ENCODE measurements around the gene BTBD2. TPM values are rescaled to one million over a fixed set of nuclear protein-coding genes. Genes with fewer than 3 reads are reported as not detected.

BTBD2 gene
- total and polyA plus RNA-seq, 2 of the 13 experiments (the other 11 are each of a cell fraction or from before 2014, with no cell fraction given), result 28.1 to 45.3 TPM

- TF ChIP-seq, protein P1, sequence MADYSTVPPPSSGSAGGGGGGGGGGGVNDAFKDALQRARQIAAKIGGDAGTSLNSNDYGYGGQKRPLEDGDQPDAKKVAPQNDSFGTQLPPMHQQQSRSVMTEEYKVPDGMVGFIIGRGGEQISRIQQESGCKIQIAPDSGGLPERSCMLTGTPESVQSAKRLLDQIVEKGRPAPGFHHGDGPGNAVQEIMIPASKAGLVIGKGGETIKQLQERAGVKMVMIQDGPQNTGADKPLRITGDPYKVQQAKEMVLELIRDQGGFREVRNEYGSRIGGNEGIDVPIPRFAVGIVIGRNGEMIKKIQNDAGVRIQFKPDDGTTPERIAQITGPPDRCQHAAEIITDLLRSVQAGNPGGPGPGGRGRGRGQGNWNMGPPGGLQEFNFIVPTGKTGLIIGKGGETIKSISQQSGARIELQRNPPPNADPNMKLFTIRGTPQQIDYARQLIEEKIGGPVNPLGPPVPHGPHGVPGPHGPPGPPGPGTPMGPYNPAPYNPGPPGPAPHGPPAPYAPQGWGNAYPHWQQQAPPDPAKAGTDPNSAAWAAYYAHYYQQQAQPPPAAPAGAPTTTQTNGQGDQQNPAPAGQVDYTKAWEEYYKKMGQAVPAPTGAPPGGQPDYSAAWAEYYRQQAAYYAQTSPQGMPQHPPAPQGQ (CRISPR knock-in tag; IDR thresholded peaks at IDR 0.05; ENCODE audit: borderline replicate concordance), result no peak; the same call in 1 of the 2 replicates
- TF ChIP-seq STAT5B (CRISPR knock-in tag; IDR thresholded peaks at IDR 0.05) (no peak), ZBTB1 (CRISPR knock-in tag; IDR thresholded peaks at IDR 0.05; ENCODE audit: borderline replicate concordance) (no peak), ZNF503 (CRISPR knock-in tag; IDR thresholded peaks at IDR 0.05) (0 out of 2 replicates have a peak, but pooled peaks have one; percentile 14), KIAA2018 (CRISPR knock-in tag; IDR thresholded peaks at IDR 0.05; ENCODE audit: borderline replicate concordance) (no peak), RFXANK (CRISPR knock-in tag; IDR thresholded peaks at IDR 0.05) (no peak), CEBPG (CRISPR knock-in tag; IDR thresholded peaks at IDR 0.05) (peak; percentile 77), AHR (CRISPR knock-in tag; IDR thresholded peaks at IDR 0.05) (0 out of 2 replicates have a peak, but pooled peaks have one; percentile 31), ZNF782 (CRISPR knock-in tag; IDR thresholded peaks at IDR 0.05; ENCODE audit: borderline replicate concordance) (peak; percentile 68; the same call in 1 of the 2 replicates), NR2F1 (CRISPR knock-in tag; IDR thresholded peaks at IDR 0.05) (peak in 1 of 2 experiments; percentile 26; a peak in 2 of 4 replicates), BORCS8-MEF2B (CRISPR knock-in tag; IDR thresholded peaks at IDR 0.05) (peak; percentile 88), MTF1 (CRISPR knock-in tag; IDR thresholded peaks at IDR 0.05) (no peak), ESRRA (CRISPR knock-in tag; IDR thresholded peaks at IDR 0.05; ENCODE audit: low read depth) (peak; percentile 73; the same call in 1 of the 2 replicates), ZNF839 (CRISPR knock-in tag; IDR thresholded peaks at IDR 0.05; ENCODE audit: borderline replicate concordance) (no peak), MBNL3 (CRISPR knock-in tag; conservative IDR thresholded peaks at IDR 0.05) (no peak)
- TF ChIP-seq, protein P2, sequence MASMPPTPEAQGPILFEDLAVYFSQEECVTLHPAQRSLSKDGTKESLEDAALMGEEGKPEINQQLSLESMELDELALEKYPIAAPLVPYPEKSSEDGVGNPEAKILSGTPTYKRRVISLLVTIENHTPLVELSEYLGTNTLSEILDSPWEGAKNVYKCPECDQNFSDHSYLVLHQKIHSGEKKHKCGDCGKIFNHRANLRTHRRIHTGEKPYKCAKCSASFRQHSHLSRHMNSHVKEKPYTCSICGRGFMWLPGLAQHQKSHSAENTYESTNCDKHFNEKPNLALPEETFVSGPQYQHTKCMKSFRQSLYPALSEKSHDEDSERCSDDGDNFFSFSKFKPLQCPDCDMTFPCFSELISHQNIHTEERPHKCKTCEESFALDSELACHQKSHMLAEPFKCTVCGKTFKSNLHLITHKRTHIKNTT (CRISPR knock-in tag; IDR thresholded peaks at IDR 0.05), result no peak
Measured at GRCh38 chr19:2059422-2060201, 44.1 kb upstream of the BTBD2 start (continued).

All from HepG2 (cell line).